NCI-H1436 treated with DMSO at 0.1 percent for 48 hours (cell line): ENCODE data around the gene ANO1.
A peak's percentile ranks its signal among the peaks of the same experiment; 100 is the strongest.

Source experiments
- DNase-seq: peaks from one replicate; lab custom pipeline; 2025; lab: John Stamatoyannopoulos, UW

ANO1 gene

DNA sequence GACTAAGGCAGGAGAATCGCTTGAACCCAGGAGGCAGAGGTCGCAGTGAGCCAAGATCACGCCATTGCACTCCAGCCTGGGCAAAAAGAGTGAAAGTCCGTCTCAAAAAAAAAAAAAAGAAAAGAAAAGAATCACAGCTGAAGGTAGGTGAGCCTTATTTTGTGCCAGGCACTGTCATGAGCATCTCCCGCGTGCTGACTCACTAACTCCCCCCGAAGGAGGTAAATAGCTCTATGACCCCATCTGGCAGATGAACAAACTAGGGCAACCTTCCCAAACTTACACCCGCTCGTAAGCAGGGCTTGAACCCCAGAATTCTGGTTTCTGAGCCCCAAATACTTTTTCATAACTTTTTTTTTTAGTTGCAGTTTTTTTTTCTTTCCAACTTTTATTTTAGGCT is 60.3 kb downstream of the ANO1 start:
- DNase-seq: no peak

DNA sequence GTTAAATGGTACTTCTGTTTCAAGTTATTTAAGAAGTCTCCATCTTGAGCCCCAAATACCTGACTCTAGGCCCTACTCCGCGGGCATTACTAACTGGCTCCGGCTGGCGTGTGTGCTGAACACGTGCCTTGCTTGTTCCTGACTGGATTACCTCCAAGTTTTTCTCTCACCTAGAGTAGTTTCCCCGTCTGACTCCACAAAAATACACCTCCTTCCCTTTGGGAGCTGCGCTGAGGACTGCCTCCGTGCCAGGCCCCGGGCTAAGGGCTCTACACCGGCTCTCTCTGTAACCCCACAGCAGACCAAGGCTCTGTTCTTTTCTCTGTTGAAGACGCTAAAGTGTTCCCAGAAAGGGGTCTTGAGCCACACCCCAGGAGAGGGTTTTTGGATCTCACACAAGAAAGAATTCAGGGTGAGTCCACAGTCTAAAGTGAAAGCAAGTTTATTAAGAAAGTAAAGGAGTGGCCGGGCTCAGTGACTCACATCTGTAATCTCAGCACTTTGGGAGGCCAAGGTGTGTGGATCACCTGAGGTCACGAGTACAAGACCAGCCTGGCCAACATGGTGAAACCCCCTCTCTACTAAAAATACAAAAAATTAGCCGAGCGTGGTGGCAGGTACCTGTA is 61.8 kb downstream of the ANO1 start:
- DNase-seq: no peak

GRCh38 chr11:70140711-70141485 is 62.8 kb downstream of the ANO1 start:
- no peak for DNase-seq

DNA sequence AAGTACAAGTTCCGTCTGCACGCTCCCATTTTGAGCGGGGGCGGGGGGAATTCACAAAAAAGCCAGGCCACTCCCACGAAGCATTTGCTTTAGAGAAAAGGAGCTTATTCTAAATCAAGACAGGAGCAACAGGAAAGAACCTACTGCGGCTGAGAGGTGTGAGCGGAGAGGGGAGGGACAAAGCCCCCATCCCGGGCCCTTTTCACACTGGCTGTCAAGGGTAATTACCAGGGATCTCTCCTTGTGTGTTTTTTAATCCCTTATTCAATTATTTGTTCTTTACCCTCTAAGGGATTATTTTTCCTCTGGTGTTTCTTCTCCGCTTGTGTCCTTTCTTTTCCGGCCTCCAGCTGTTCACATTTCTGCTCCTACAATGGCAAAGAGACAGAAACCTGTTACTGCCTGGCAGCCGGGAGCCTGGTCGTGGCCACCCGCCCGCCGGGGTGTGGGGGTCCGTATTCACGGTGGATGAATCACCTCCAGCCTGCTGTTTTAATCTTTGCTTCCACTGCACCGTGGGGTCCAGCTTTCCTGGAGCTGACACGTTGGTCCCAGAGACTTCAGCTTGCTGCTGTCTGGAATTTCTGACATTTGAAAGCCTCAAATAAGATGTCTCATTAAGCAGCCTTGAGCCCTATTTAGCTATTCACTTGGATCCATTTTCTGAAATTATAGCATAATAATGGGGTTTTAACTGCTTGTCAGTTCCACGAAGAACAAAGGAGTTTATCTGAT is 63.5 kb downstream of the ANO1 start:
- no peak for DNase-seq

DNA sequence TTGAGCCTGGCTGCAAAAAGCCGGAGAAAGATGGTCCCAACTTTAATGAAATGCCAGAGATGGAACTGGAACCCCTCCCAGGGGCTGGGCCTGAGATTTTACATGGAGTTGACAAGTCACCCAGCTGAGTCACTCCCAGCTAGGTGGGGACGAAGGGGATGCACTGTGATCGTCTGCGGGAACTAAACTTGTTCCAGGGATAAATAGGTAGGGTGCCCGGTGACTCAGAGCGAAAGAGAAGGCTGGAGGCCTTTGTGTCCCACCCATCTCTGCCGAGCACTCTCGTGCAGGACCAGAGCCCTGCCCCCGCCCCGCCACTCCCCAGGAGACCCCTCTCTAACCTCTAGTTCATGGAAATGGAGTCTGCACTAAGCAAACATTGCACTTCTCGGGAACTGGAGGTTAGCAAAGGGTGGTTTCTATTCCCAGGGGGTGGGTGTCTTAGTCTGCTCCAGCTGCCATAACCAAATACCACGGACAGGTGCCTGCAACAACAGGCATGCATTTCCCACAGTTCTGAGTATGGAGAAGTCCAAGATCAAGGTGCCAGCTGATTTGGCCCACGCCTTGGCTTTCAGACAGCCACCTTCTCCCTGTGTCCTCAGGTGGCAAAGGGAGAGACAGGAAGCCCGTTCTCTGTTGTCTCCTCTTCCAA is 64.2 kb downstream of the ANO1 start:
- DNase-seq: peak; percentile 16

- DNase-seq: no peak
These were observed 66.1 kb downstream of the ANO1 start for GRCh38 chr11:70144262-70144661.

- DNase-seq: no peak
These were observed 67.0 kb downstream of the ANO1 start for GRCh38 chr11:70145071-70145470.

DNA sequence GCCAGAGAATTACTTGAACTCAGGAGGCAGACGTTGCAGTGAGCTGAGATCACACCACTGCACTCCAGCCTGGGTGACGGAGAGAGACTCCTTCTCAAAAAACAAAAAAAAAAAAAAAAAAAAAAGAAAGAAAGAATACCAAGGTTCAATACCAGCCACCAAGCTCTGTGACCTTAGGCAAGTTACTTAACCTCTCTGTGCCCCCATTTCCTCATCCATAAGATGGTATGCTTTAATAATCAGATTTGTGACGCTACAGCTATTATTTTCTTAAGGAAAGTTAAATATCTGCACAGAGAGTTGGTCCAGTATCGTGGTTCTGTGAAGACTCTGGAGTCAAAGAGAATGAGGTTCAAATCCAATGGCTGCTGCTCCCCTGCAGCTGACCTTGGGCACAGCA is 67.7 kb downstream of the ANO1 start:
- no peak for DNase-seq

DNA sequence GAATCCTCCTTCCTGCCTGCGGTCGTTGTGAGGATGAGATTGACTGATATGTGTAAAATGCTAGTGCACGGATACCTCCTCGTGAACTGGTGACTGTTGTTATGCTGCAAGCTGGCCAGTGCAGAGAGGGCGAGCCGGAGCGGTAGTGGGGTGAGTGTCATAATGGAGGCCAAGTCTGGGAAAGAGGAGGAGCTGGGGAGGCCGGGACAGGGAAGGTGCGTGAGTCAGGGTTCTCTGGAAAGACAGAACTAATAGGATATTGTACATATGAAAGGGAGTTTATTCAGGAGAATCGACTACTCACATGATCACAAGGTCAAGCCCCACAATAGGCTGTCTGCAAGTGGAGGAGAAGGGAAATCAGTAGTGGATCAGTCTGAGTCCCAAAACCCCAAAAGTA is 68.2 kb downstream of the ANO1 start:
- DNase-seq: no peak

GRCh38 chr11:70146895-70147520 is 68.9 kb downstream of the ANO1 start:
- DNase-seq: no peak

DNA sequence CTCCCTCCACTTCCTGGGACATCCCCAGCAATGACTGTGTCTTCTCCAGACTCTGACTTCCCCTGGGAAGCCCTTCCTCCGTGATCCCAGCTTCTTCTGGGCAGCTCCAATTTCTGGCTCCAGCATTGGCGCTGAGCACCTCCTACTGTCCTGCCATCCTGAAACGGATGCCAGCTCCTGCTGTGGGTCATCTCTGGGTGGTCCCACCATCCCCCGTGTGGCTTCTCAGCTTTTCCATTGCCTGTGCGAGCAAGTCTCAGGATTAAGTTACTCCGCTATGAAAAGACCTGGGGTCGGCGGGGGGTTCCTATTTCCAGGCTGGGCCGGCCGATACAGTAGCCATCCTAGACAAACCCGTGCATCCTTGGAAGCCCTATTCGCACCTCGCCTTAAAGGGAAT is 69.6 kb downstream of the ANO1 start:
- no peak for DNase-seq

DNA sequence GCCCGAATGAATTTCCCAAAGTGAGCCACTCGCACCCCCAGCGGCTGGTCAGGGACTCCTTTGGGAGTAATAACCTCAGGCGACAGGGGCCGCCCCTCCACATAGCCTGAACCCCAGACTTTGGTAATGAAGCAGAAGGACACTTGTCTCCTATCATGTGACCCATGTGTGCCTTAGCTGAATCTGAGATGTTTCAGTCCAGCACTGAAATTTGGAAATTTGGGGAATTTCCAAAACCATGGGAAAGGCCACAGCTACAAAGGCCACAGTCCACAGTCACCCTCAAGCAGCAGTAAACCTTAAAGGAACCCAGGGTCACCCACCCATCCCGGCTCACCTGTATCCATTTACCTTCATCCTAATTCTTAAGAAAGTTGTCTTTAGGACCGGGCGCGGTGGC is 73.6 kb downstream of the ANO1 start:
- DNase-seq: no peak

DNA sequence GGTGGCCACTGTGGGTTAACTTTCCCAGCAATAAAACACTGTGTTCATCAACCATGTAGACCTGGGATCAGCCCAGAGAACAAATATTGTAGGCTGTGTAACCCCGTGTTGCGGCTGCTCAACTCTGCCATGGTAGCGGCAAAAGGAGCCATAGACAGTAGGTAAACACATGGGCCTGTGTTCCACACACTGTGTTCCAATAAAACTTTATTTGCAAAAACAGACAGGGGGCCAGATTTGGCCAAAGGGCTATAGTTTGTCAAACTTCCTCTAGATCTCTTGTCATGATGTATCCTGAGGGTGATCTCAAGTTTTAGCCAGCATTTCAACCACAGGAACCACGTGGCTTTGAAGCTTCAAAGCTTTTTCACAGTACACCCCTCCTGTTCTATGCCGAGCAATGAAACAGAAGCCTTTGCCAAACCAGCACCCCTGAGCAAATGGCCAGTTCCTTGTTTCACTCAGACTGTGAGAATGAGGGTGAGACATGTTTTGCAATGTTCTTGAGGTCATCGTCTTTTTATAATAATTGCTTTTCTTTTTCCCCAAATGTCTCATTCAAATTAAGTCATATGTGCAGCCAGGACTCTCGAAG is 75.1 kb downstream of the ANO1 start:
- no peak for DNase-seq

DNA sequence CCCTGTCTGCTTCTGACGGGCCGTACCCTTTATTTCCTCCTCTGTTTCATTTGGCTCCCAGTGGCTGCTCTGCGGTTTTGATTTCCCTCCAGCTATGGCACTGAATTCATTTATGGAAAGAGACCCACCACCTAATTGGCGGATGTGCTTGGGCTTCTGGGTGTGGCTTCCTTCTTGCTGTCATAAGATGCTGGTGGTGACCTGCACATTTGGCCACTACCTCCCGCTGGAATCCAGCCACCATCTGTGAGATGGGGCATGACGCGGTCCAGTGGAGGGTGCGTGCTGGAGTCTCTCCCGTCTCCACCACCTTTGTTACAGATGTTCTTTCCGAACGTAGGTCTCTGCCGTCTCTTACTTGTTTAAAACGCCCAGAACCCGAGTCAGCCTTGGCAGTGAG is 77.3 kb downstream of the ANO1 start:
- no peak for DNase-seq

GRCh38 chr11:70156291-70157037 is 78.3 kb downstream of the ANO1 start:
- DNase-seq: no peak

- DNase-seq: no peak
These were observed 80.1 kb downstream of the ANO1 start for GRCh38 chr11:70158201-70158600.

GRCh38 chr11:70158757-70159389 is 80.8 kb downstream of the ANO1 start:
- DNase-seq: no peak

GRCh38 chr11:70159627-70160570 is 81.8 kb downstream of the ANO1 start:
- DNase-seq: no peak

DNA sequence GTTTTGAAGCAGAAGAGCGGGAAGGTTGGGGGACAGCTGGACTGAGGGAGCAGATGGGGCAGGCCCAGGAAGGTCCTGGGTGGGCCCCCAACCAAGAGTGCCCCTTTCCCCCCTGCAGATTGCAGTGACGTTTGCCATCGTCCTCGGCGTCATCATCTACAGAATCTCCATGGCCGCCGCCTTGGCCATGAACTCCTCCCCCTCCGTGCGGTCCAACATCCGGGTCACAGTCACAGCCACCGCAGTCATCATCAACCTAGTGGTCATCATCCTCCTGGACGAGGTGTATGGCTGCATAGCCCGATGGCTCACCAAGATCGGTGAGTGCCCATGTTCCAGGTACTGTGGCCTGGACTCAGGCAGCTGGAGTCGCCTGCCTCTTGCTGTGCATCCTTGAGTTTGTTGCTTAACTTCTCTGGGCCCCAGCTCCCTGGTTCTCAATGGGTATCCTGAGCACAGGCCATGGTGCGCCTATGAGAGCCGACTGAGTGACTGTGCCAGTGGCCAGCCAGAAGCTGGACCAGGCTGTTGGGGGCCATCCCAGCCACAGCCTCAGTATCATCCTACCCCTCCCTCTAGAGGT is 83.0 kb downstream of the ANO1 start:
- no peak for DNase-seq
